ENCODE data around the gene CHST9.

- TF ChIP-seq POLR2AphosphoS5 (IDR thresholded peaks at IDR 0.05; ENCODE audit: insufficient read depth, low read depth, low read length) (no peak), POLR2A (IDR thresholded peaks at IDR 0.05; ENCODE audit: low read depth, low read length) (no peak), EZH2 (IDR thresholded peaks at IDR 0.05; ENCODE audit: borderline replicate concordance, low read depth, low read length, severe bottlenecking) (no peak)
- TF ChIP-seq, protein P1, sequence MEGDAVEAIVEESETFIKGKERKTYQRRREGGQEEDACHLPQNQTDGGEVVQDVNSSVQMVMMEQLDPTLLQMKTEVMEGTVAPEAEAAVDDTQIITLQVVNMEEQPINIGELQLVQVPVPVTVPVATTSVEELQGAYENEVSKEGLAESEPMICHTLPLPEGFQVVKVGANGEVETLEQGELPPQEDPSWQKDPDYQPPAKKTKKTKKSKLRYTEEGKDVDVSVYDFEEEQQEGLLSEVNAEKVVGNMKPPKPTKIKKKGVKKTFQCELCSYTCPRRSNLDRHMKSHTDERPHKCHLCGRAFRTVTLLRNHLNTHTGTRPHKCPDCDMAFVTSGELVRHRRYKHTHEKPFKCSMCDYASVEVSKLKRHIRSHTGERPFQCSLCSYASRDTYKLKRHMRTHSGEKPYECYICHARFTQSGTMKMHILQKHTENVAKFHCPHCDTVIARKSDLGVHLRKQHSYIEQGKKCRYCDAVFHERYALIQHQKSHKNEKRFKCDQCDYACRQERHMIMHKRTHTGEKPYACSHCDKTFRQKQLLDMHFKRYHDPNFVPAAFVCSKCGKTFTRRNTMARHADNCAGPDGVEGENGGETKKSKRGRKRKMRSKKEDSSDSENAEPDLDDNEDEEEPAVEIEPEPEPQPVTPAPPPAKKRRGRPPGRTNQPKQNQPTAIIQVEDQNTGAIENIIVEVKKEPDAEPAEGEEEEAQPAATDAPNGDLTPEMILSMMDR (IDR thresholded peaks at IDR 0.05; ENCODE audit: extremely low read depth in 1 of 2, insufficient read depth in 1 of 2, low read depth in 1 of 2, low read length in 2 of 2), result no peak
Observed at GRCh38 chr18:26865557-26865956, 319.6 kb downstream of the CHST9 start, which contains the start of gene AQP4.

Data from endothelial cell of umbilical vein (primary cell).